GM21526 (cell line): ENCODE results near the gene SMPX.
"Not testable (repeated sequence)": the region's sequence is repeated elsewhere in the genome, so short reads cannot be mapped to it uniquely, and the experiment has no call there.

Experiments used
- ATAC-seq: cut with Tn5 transposase; IDR thresholded peaks from one replicate; pipeline ENCODE4 v1.9.1; 2021; ENCODE audit warnings: moderate library complexity; ENCODE audit not compliant: unreplicated experiment, low FRiP score

The SMPX gene

DNA sequence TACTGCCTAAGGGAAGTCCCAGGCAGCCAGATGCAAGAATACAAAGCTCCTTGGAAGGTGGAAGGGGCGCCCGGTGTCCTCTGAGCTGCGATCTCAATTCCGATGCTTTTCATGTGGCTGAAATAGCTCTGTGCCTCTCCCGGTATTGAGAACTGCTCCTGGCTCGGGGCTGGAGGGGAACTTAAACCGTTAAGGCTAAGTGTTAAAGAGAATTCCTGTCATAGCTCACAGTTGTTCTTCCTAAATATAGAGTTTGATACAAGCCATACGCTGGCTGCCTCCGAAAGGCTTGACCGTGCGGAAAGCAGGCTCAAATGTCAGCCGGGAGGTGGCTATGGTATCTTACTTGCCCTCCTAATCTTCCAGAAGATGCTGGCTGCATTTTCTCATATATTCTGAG is at the start of gene SMPX:
TSS of gene SMPX (minus strand) at position 157 of the 400 bp plus-strand sequence. CDS start 3,826 bp downstream, outside the sequence.
- ATAC-seq, result no peak

- ATAC-seq, result no peak
Measured at GRCh38 chrX:21806691-21807090, 48.8 kb upstream of the SMPX start.

DNA sequence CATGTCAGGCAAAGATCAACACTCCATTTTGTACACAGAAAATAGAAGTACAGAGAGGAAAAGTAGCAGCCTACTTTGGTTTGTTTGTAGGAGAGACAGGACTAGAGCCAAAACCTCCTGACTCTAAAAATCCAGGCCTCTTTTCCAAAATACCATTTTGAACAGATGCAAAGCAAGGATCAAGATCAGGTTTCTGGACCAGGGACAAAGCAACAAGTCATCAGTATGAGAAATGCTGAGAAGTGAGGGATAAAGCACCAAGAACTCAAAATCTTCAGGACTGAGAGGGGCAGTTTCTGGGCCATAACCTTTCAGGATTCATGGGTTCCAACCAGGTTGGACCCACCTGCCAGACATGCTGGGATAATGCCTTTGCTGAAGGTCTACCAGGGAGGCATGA is 44.9 kb upstream of the SMPX start:
- no peak for ATAC-seq

- ATAC-seq, result no peak
Measured at GRCh38 chrX:21802054-21802670, 44.2 kb upstream of the SMPX start.

GRCh38 chrX:21800344-21800770 is 42.4 kb upstream of the SMPX start:
- ATAC-seq, result no peak

DNA sequence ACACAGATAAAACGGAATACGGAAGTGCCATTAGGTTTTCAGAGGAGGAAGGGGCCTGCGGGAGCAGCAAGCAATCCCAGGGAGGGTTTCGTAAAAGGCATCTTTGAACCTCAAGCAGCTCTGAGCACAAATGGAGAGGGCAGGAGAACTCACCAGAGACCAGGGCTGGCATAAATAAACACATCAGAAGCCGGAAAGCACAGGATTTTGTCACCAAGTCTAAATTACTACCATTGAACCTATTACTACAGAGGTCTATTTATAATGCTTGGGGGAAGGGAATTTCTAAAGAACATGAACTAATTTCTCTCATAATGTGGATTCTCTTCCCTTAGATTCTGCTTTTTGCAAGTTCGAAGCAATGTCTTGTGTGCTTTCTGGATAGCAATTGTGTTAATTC is 41.9 kb upstream of the SMPX start:
- no peak for ATAC-seq

DNA sequence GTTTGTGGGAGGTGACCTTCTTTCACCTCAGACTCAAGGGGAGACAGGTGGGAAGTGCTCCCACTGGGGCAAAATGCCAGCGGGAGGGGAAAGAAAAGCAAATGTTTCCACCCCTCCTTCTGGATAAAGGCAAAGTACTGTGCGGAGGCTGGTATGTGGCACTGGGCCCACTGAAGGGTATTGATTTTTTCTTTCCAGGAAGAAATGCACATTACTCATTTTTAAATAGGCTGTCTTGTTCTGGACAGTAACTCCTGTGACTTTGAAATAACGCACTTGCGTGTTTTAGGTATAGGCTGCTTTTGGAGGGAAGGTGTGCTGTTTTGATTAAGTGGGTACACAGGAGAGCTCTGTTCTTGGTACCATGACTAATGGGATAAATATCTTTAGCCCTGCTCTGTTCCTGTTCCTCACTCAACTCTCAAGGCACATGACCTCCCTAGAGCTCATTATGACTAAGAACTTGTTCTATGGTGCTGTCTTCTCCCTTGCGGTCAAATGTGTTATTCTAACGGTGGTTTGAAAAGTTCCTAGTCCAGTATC is 40.8 kb upstream of the SMPX start:
- ATAC-seq, result peak; percentile 90

DNA sequence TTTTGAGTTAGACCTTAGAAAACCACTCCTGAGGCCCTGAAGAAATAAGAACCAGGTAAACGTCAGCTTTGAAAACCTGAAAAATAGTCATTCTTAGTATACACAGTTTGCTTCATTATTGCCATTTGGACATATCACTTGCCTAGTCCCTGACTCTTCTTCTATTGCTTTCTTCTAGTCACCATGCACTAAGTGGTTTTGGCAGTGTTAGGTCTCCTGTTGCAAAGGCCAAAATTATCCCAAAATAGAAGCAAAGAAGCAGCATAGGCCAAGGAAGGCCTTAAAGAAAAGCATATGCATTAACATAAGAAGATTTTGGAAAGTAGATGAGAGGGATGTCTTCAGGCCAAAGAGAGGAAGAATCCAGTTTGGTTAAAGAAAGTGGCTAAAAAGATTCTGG is 24.1 kb upstream of the SMPX start:
- no peak for ATAC-seq

GRCh38 chrX:21781525-21781924 is 23.6 kb upstream of the SMPX start:
- ATAC-seq, result peak; percentile 82

DNA sequence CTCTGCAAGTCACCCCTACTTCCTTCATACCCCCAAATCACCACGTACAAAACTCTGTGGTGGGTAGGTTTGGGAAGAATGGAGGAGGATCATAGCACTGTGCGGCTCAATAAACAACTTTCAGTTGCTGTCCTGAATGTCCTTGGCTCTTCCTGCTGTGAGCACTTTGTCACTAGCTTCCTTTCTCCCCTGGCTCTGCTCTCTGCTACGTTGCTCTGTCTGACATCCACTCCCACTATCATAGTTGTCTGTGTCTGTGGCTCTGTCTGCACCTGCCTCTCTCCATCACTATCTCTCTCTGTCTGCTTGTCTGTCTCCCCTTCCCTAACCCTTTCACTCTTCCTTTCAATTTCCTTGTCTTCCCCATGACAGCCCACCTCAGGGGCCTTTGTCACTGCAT is 21.2 kb upstream of the SMPX start:
- ATAC-seq, result no peak

DNA sequence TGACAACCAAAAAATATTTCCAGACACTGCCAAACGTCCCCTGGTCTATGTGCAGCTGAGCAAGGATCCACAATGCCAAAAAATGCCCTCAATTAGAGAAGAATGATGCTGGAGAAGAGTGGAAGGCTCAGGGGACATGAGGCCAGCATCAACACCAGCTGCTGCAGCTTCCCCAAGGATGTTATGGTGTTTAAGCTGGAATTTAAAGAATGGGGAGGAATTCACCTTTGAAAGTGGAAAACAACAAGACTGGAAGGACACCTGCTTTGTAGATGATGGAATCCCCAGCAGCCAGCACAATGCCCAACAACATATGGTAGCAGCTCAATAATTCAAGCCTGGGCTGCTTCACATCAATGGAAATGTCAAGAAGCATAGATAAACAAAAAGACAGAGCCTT is 20.3 kb upstream of the SMPX start:
- no peak for ATAC-seq

DNA sequence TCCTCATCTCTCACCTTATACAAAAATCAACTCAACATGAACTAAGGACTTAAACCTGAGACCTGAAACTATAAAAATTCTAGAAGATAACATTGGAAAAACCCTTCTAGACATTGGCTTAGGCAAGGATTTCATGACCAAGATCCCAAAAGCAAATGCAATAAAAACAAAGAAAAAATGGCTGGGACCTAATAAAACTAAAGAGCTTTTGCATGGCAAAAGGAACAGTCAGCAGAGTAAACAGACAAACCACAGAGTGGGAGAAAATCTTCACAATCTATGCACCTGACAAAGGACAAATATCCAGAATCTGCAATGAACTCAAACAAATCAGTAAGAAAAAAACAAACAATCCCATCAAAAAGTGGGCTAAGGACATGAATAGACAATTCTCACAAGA is 17.2 kb upstream of the SMPX start:
- not testable (repeated sequence) for ATAC-seq

DNA sequence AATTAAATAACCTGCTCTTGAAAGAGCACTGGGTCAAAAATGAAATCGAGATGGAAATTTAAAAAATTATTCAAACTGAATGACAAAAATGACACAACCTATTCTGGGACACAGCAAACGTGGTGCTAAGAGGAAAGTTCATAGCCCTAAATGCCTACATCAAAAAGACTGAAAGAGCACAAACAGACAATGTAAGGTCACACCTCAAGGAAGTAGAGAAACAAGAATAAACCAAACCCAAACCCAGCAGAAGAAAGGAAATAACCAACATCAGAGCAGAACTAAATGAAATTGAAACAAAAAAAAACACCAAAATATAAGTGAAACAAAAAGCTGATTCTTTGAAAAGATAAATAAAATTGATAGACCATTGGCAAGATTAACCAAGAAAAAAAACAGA is 15.1 kb upstream of the SMPX start:
- not testable (repeated sequence) for ATAC-seq

DNA sequence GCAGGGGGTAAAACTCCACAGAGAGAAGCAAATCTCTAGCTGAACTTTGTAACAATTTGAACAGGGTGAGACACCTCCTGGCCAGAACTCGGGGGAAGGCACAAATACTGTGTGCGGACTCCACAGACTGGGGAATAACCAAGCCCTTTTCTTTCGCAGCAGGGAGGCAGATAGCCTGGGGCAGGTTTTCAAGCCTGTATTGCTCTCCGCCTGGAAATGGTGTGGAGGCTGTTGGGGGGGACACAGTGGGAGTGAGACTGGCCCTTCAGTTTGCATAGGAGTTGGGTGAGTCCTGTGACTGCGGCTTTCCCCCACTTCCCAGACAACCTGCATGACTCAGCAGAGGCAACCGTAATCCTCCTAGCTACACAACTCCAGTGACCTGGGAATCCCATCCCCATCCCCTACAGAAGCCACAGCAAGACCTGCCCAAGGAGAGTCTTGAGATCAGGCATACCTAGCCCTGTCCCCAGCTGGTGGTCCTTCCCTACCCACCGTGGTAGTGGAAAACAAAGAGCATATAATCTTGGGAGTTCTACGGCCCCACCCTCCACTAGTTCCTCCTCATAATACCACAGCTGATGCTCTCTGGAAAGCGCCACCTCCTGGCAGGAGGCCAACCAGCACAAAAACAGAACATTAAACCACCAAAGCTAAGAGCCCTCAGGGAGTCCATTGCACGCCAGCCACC is 12.9 kb upstream of the SMPX start:
- no peak for ATAC-seq

GRCh38 chrX:21766101-21766500 is 8.2 kb upstream of the SMPX start:
- no peak for ATAC-seq

GRCh38 chrX:21764008-21764407 is 6.1 kb upstream of the SMPX start:
- ATAC-seq, result no peak

- ATAC-seq, result no peak
Measured at GRCh38 chrX:21758488-21758887, 572 bp upstream of the SMPX start.

DNA sequence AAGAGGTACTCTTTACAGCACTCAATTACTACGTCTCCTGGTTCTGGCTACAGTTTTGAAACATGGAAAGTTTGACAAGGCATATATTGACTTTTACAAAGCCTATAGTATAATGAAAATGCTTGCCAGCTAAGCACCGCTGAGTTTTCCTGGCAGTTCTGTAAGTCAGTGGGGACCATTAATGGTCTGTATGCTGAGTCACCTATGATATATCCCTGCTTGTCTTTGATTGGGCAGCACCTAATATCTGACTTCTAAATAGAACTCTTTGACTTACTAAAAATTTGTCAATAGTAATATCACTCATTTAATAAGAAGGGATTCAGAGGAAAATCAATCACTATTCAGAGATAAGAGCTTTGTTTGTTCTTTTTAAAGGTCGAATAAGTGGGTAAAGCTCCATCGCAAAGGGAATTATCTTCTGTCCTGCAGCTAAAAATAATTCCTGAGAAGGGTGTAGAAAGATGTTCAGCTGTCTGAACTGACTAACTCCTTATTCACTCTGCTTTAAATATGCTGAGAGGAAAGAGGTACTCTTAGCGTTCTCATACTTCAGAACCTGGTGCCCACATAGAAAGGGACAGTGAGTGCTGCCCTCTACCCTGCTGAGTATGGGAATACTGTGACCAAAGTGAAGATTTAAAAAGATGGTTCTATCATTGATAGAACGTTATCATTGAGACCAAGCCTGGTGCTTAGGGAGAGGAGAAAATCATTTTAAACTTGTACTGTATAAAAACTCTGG is 959 bp downstream of the SMPX start:
- no peak for ATAC-seq

DNA sequence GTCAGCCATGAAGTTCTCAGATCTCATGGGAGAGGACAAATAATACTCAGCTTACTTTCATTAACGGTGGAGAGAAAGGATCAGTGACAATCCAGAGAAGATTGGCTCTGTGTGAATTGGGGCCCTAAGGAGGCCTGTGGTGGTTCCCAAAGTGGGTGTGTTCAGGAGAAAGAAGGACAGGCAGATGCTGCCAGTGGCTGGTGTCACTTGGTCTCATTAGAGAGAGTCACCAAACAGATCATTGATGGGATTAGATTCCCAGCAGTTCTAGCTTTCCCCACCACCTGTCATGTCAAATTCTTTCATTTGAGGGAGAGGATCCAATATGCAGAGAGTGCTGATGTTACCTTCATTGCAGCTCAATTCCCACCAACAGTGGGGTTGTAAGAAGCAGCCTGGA is 8.0 kb downstream of the SMPX start:
- ATAC-seq, result no peak

DNA sequence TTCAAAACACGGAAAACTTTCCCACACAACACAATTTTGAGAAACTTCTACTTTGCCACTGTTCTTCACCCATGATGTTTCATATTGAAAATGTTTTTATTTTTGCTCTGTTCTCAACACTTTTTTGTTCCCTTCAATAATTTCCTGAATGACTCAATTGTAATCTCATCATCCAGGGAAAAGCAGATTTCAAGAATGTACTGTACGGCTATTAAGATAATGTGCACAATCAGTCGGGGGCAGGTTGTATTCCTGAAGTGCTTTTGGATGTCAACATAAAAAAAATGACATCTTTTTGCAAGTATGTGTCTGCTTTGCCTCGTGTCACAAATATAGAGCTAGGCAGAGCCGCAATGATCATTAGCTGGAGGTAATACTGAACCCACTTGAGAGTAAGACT is 9.7 kb downstream of the SMPX start:
- ATAC-seq, result no peak

DNA sequence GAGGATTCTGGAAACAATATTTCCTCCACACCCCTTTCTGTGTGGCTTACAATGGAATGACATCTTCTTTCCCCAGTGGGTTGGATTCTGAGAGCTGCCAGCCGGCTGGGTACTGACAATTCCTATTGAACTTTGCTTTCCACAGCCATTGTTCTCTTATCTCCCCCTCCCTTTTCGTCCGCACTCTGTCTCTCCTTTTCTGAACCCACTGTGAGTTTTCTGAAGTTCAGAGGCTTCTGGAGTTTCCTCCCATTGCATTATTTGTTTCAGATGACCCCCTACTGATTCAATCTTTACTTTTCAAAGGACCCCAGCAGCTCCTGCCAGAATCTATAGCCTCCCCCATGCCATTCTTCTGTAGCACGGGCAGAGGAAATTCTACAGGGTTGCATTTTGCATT is 10.4 kb downstream of the SMPX start:
- ATAC-seq, result no peak
